Midbrain (tissue), 1 donor: ENCODE results near the gene VIPR1.
"Not testable (repeated sequence)": the region's sequence is repeated elsewhere in the genome, so short reads cannot be mapped to it uniquely, and the experiment has no call there.

Experiments used
- DNase-seq: peaks from one replicate; lab custom pipeline; 2025; lab: John Stamatoyannopoulos, UW

Gene VIPR1

GRCh38 chr3:42579346-42579745 is 76.9 kb downstream of the VIPR1 start:
- DNase-seq, result not testable (repeated sequence)

GRCh38 chr3:42581400-42581708 is 78.9 kb downstream of the VIPR1 start:
- no peak for DNase-seq

GRCh38 chr3:42581709-42582473 is 79.4 kb downstream of the VIPR1 start, which contains the start of gene SEC22C:
TSS of gene SEC22C (minus strand) at chr3:42581967. CDS start at chr3:42569046, 12,921 bp downstream.
- DNase-seq, result peak; percentile 95

GRCh38 chr3:42582474-42583070 is 80.1 kb downstream of the VIPR1 start:
- DNase-seq, result no peak
